GM12878 (cell line): Measurements from ENCODE around the gene GYG1. TPM values are rescaled to one million over a fixed set of nuclear protein-coding genes. Genes with fewer than 3 reads are reported as not detected.

Source experiments
- ATAC-seq: fragments of 200-7000 bp; cut with Tn5 transposase; 3 replicates; pipeline ENCODE4 v1.9.1; 2020; ENCODE audit warnings: mild to moderate bottlenecking, moderate library complexity
- BruUV-seq: library from RNA; stranded (reverse); fragments of 400-500 nt; replicated peaks from 2 replicates; lab custom pipeline; 2021; lab: Mats Ljungman, UMichigan
- CTCF ChIA-PET: fragments of 300-600 bp; sonication (Branson Sonifier 250); formaldehyde crosslinking; extraction: SDS; loops from one replicate; lab custom pipeline; 2021; ENCODE audit warnings: inconsistent platforms; lab: Yijun Ruan, JAX
- POLR2A ChIA-PET: fragments of 350-600 bp; formaldehyde crosslinking; extraction: SDS; loops from one replicate; lab custom pipeline; 2021; ENCODE audit warnings: inconsistent platforms; lab: Charles Lee
- RAD21 ChIA-PET: fragments of 300-600 bp; sonication (Branson Sonifier 250); formaldehyde crosslinking; loops from one replicate; lab custom pipeline; 2023; ENCODE audit warnings: antibody characterized with exemption; ENCODE audit not compliant: unreplicated experiment; lab: Charles Lee
- SMC1A ChIA-PET: fragments of 300-600 bp; sonication (Branson Sonifier 250); formaldehyde crosslinking; loops from one replicate; lab custom pipeline; 2023; ENCODE audit not compliant: unreplicated experiment, uncharacterized antibody; lab: Charles Lee
- DNase-seq: peaks from one replicate; pipeline ENCODE4 v3.0.0-alpha.2; 2011; ENCODE audit warnings: low read depth, low spot score
- FAIRE-seq: peaks from 3 replicates; lab custom pipeline; 2011; peaks lifted over from hg19 to GRCh38; lab: Jason Lieb, UNC
- H2AFZ ChIP-seq: 2 replicates; pipeline ENCODE4 v1.6.0; 2011; ENCODE audit warnings: low read depth, low read length, control low read depth; ENCODE audit not compliant: control insufficient read depth
- H3K27ac ChIP-seq: 2 replicates; pipeline ENCODE4 v1.5.1; 2011; ENCODE audit warnings: control low read depth; ENCODE audit not compliant: control insufficient read depth, insufficient read depth
- H3K27me3 ChIP-seq, 2 experiments: replicated peaks in 1 of 2; 2 replicates each; pipeline versions ENCODE4 v1.6.0 to v1.6.1; 2011; ENCODE audit warnings: low read length in 1 of 2; ENCODE audit not compliant: control insufficient read depth in 2 of 2, insufficient read depth in 2 of 2
- H3K36me3 ChIP-seq, 2 experiments: 2 replicates each; pipeline ENCODE4 v1.5.1; 2011; ENCODE audit warnings: low read length in 1 of 2; ENCODE audit not compliant: control insufficient read depth in 2 of 2, insufficient read depth in 2 of 2
- H3K4me1 ChIP-seq: 2 replicates; pipeline ENCODE4 v1.6.1; 2011; ENCODE audit warnings: mild to moderate bottlenecking, low read length, moderate library complexity, mixed read lengths; ENCODE audit not compliant: control insufficient read depth, insufficient read depth
- H3K4me2 ChIP-seq: 2 replicates; pipeline ENCODE4 v1.6.0; 2011; ENCODE audit warnings: control low read depth; ENCODE audit not compliant: control insufficient read depth, insufficient read depth
- H3K4me3 ChIP-seq: fragments of 200-600 bp; sonication (generic); 2 replicates; pipeline ENCODE4 v1.5.1; 2016
- H3K79me2 ChIP-seq: 2 replicates; pipeline ENCODE4 v1.6.0; 2011; ENCODE audit warnings: low read length; ENCODE audit not compliant: control insufficient read depth, insufficient read depth
- H3K9ac ChIP-seq: 2 replicates; pipeline ENCODE4 v1.8.0; 2011; ENCODE audit warnings: low read length, control low read depth, mixed read lengths; ENCODE audit not compliant: control insufficient read depth, insufficient read depth
- H3K9me3 ChIP-seq: replicated peaks from 3 replicates; pipeline ENCODE4 v1.5.1; 2011; ENCODE audit warnings: mild to moderate bottlenecking, low read length; ENCODE audit not compliant: control insufficient read depth, insufficient read depth
- H4K20me1 ChIP-seq: 2 replicates; pipeline ENCODE4 v1.6.0; 2011; ENCODE audit not compliant: control insufficient read depth, insufficient read depth
- ATF2 ChIP-seq: IDR thresholded peaks from 2 replicates; pipeline ENCODE4 v1.6.1; 2012; ENCODE audit warnings: low read length, inconsistent platforms
- ELK1 ChIP-seq: IDR thresholded peaks from 2 replicates; pipeline ENCODE4 v1.6.1; 2012; ENCODE audit warnings: low read depth, low read length, improper control_type of control experiment
- ESRRA ChIP-seq: IDR thresholded peaks from 2 replicates; pipeline ENCODE4 v1.6.1; 2012; ENCODE audit warnings: mild to moderate bottlenecking, low read length, improper control_type of control experiment
- HDAC6 ChIP-seq: fragments of 200-600 bp; sonication (generic); IDR thresholded peaks from one replicate; pipeline ENCODE4 v1.8.0; 2017; ENCODE audit warnings: antibody characterized with exemption; ENCODE audit not compliant: unreplicated experiment
- HSF1 ChIP-seq: fragments of 150-350 bp; IDR thresholded peaks from 2 replicates; pipeline ENCODE4 v1.6.1; 2014; ENCODE audit warnings: mild to moderate bottlenecking, low read depth, low read length
- JUNB ChIP-seq: IDR thresholded peaks from 2 replicates; pipeline ENCODE4 v1.6.1; 2016; ENCODE audit warnings: antibody characterized with exemption, mild to moderate bottlenecking
- MTA2 ChIP-seq: fragments of 450-650 bp; IDR thresholded peaks from 2 replicates; pipeline ENCODE4 v1.6.1; 2016; ENCODE audit warnings: low read depth, mild to moderate bottlenecking, moderate library complexity
- RB1 ChIP-seq: fragments of 450-650 bp; formaldehyde crosslinking; IDR thresholded peaks from 2 replicates; pipeline ENCODE4 v1.6.1; 2017; ENCODE audit warnings: mild to moderate bottlenecking, borderline replicate concordance
- STAT1 ChIP-seq: fragments of 450-650 bp; conservative IDR thresholded peaks from 2 replicates; pipeline ENCODE4 v1.6.1; 2014; ENCODE audit warnings: antibody characterized with exemption, mild to moderate bottlenecking
- ZNF384 ChIP-seq: IDR thresholded peaks from 2 replicates; pipeline ENCODE4 v1.6.1; 2012; ENCODE audit warnings: low read depth, mild to moderate bottlenecking, low read length, improper control_type of control experiment, borderline replicate concordance
- ZNF622 ChIP-seq: fragments of 450-650 bp; IDR thresholded peaks from 2 replicates; pipeline ENCODE4 v1.6.1; 2017; ENCODE audit warnings: mild to moderate bottlenecking, inconsistent platforms
- WGBS: methylation state at CpG from one replicate; pipeline ENCODE4 v1.1.6; 2016; ENCODE audit warnings: low lambda C conversion rate; ENCODE audit not compliant: insufficient replicate concordance, insufficient coverage; ENCODE audit errors: missing lambda C conversion rate; 5-methylcytosine and 5-hydroxymethylcytosine counted together
- in situ Hi-C: fragments of 300-500 bp; cut with MboI; formaldehyde crosslinking; loops from 9 replicates; pipeline ENCODE4 v1.14.3; 2018; ENCODE audit warnings: mixed read lengths
- intact Hi-C: fragments of 100-400 bp; cut with micrococcal nuclease; formaldehyde crosslinking; loops from one replicate; pipeline ENCODE4 v1.14.2; 2022; ENCODE audit not compliant: unreplicated experiment
- polyA plus RNA-seq, 11 experiments: library from polyadenylated mRNA; depleted of rRNA in 4 of 11; unstranded in 6 of 11; stranded (reverse) in 5 of 11; fragments of >200 nt; fragmentation: Nextera tagmentation in 4 of 11; fragmentation: Illumina TruSeq in 1 of 11; extraction: Ambion mirVana in 4 of 11; extraction: Trizol in 1 of 11; gene quantifications; 1 replicate in 1 of 11; 2 replicates in 10 of 11; pipeline versions ENCODE4 v1.2.1 to v1.2.3, GENCODE V29; 2011 to 2016; ENCODE audit warnings: inconsistent platforms in 2 of 11, missing spikeins in 2 of 11, low read depth in 1 of 11
- total RNA-seq, 4 experiments: library from RNA; depleted of rRNA in 3 of 4; stranded (reverse); fragments of >200 nt in 3 of 4; fragmentation: Illumina TruSeq in 1 of 4; extraction: Trizol in 1 of 4; gene quantifications; 2 replicates each; pipeline versions ENCODE4 v1.2.1 to v1.2.3, GENCODE V29; 2013 to 2021
- TF ChIP-seq, protein P1 (sequence below): IDR thresholded peaks from 2 replicates; pipeline ENCODE4 v1.6.1; 2011; ENCODE audit warnings: mild to moderate bottlenecking, low read depth, low read length, moderate library complexity; ENCODE audit not compliant: insufficient replicate concordance

Gene GYG1
- total and polyA plus RNA-seq, 10 of the 15 experiments (the other 5 are each of a cell fraction or from before 2014, with no cell fraction given) = 11.8 to 38.9 (median 22.9) TPM

DNA sequence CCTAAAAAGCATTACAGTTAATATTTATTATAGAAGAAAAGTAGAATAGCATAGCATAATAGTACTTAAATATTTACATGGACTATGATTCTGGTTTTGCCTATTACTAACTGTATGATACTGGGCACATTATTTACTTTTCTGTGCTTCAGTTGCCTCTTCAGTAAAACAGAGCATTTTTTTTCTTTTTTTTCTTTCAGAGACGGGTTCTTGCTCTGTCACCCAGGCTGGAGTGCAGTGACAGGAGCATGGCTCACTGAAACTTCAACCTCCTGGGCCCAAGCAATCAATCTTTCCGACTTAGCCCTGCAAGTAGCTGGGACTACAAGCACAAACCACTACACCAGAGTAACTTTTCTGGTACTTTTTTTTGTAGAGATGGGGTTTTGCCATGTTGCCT is 47.0 kb downstream of the GYG1 start (continued):
- TF ChIP-seq ELK1 (no peak), HDAC6 (no peak), ESRRA (no peak), RB1 (no peak), ZNF622 (no peak)

GRCh38 chr3:149042789-149043386 is 51.5 kb downstream of the GYG1 start:
- DNase-seq (peak; percentile 25), FAIRE-seq (peak; percentile 49), ATAC-seq (peak; percentile 94)
- intact Hi-C loops (no loop called here), in situ Hi-C loops (no loop called here)
- ChIA-PET RAD21 (interaction anchor here (0.9 to 2.4 kb wide), 6 partner anchors 16 to 196 kb away, joined by 3 to 8 read pairs (median 4); partner anchors contain the start of genes GYG1 and HPS3), CTCF (interaction anchor here (0.7 to 1.5 kb wide), 7 partner anchors 9 to 749 kb away, joined by 3 to 7 read pairs (median 4); no protein-coding TSS in a partner anchor), SMC1A (interaction anchor here (0.6 to 2.2 kb wide), 12 partner anchors 14 to 613 kb away, joined by 3 to 8 read pairs (median 4); partner anchors contain the start of gene HLTF), POLR2A (interaction anchor here (0.6 to 0.7 kb wide), 3 partner anchors 92 to 927 kb away, joined by 3 read pairs; no protein-coding TSS in a partner anchor)
- Histone ChIP-seq H3K9me3 (no peaks in the 10 kb centered on the region), H3K27me3 (no peaks in the 10 kb centered on the region), H3K4me1 (peaks cover 14% of the 10 kb centered on the region; the same call in 1 of the 2 replicates), H2AFZ (peak overlapping the region; percentile 38), H3K36me3 (peaks cover 0 to 15% of the 10 kb centered on the region in 2 experiments; a peak in 1 of 4 replicates), H3K9ac (no peak overlapping the region), H3K4me2 (no peak overlapping the region), H3K27ac (peak overlapping the region; percentile 73), H3K79me2 (no peaks in the 10 kb centered on the region), H4K20me1 (no peaks in the 10 kb centered on the region), H3K4me3 (no peak overlapping the region)
- no TSS peak for BruUV-seq
- 0% methylated on average over 1 of the region's 1 CpG for whole genome bisulfite sequencing
- TF ChIP-seq HSF1 (no peak), RB1 (no peak), MTA2 (0 out of 2 replicates have a peak, but pooled peaks have one; percentile 14), ELK1 (no peak), ZNF384 (peak; percentile 29), JUNB (peak; percentile 49), ATF2 (no peak; the same call in none of the 2 replicates), STAT1 (no peak)
- TF ChIP-seq, protein P1, sequence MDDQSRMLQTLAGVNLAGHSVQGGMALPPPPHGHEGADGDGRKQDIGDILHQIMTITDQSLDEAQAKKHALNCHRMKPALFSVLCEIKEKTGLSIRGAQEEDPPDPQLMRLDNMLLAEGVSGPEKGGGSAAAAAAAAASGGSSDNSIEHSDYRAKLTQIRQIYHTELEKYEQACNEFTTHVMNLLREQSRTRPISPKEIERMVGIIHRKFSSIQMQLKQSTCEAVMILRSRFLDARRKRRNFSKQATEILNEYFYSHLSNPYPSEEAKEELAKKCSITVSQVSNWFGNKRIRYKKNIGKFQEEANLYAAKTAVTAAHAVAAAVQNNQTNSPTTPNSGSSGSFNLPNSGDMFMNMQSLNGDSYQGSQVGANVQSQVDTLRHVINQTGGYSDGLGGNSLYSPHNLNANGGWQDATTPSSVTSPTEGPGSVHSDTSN = no peak
